Measurements from ENCODE around the gene GORASP2.

- no peak for TF ChIP-seq FOSL2 (IDR thresholded peaks at IDR 0.05; ENCODE audit: borderline replicate concordance, low read depth)
- no peak for TF ChIP-seq MAX (IDR thresholded peaks at IDR 0.05; ENCODE audit: low read depth)
- TF ChIP-seq, protein P1, sequence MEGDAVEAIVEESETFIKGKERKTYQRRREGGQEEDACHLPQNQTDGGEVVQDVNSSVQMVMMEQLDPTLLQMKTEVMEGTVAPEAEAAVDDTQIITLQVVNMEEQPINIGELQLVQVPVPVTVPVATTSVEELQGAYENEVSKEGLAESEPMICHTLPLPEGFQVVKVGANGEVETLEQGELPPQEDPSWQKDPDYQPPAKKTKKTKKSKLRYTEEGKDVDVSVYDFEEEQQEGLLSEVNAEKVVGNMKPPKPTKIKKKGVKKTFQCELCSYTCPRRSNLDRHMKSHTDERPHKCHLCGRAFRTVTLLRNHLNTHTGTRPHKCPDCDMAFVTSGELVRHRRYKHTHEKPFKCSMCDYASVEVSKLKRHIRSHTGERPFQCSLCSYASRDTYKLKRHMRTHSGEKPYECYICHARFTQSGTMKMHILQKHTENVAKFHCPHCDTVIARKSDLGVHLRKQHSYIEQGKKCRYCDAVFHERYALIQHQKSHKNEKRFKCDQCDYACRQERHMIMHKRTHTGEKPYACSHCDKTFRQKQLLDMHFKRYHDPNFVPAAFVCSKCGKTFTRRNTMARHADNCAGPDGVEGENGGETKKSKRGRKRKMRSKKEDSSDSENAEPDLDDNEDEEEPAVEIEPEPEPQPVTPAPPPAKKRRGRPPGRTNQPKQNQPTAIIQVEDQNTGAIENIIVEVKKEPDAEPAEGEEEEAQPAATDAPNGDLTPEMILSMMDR (IDR thresholded peaks at IDR 0.05) = no peak
These were observed 44.1 kb downstream of the GORASP2 start for GRCh38 chr2:170973225-170973491.
